ENCODE measurements around the gene LENG1. TPM values are rescaled to one million over a fixed set of nuclear protein-coding genes. Genes with fewer than 3 reads are reported as not detected.
A peak's percentile ranks its signal among the peaks of the same experiment; 100 is the strongest.

Gene LENG1
- total and polyA plus RNA-seq, 2 experiments from 2014 or later: 4.7 to 17.2 TPM

DNA sequence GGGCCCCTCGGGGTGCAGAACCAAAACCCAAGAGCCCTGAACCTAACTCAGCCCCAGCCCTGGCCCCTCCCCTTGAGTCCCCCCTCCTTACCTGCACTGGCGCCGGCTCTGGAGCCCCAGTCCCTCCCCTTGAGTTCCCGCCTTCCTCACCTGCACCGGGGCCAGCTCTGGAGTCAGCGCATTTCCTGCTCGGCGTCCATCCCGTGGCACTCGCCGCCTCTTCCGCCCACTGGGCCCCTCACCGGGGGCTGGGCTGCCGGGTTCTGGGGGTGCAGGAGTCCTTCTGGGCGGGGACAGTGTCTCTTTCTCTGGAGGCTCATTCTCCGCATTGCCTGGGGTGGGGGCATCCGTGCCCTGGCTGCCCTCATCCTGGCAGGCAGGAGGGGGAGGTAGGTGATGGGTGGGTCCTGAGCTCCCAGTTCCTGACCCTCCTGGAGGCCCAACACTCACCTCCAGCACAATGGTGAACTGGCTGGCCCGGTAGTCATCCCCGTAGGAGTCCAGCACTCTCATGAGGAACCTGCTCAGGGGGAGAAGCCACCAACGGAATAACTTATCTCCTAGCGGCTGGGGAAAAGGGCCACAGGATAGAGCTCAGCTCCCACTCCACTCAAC is 51.5 kb downstream of the LENG1 start:
- no peak; the same call in 2 of the 3 replicates for ATAC-seq
- H3K27ac Mint-ChIP-seq: no peak overlapping the region

More for the DNA sequence above, 51.5 kb downstream of the LENG1 start:
- H3K36me3 Mint-ChIP-seq (ENCODE audit: low read depth): peaks cover 57% of the 10 kb centered on the region
- H3K4me1 ChIP-seq (ENCODE audit: insufficient read depth): peaks cover 5% of the 10 kb centered on the region; the same call in 1 of the 2 replicates
- H3K36me3 ChIP-seq (ENCODE audit: insufficient read depth): peaks cover 12% of the 10 kb centered on the region
- H2AFZ ChIP-seq: no peak overlapping the region
- H3F3A ChIP-seq (replicated peaks; ENCODE audit: low read depth): peaks cover 3% of the 10 kb centered on the region; the same call in 1 of the 2 replicates
- no peaks in the 10 kb centered on the region; the same call in 2 of the 3 replicates for H3K9me3 Mint-ChIP-seq
- peaks cover 22% of the 10 kb centered on the region for H3K79me2 ChIP-seq (replicated peaks; ENCODE audit: insufficient read depth)
- TF ChIP-seq ZNF114 (CRISPR knock-in tag; IDR thresholded peaks at IDR 0.05) (no peak), CREB1 (CRISPR knock-in tag; IDR thresholded peaks at IDR 0.05; ENCODE audit: low read depth) (no peak), REST (IDR thresholded peaks at IDR 0.05; ENCODE audit: unreplicated experiment) (no peak), EZH2 (IDR thresholded peaks at IDR 0.05; ENCODE audit: low read depth, unreplicated experiment) (no peak), NANOG (IDR thresholded peaks at IDR 0.05; ENCODE audit: borderline replicate concordance) (no peak), EZH2phosphoT487 (IDR thresholded peaks at IDR 0.05; ENCODE audit: unreplicated experiment) (no peak), ZNF331 (CRISPR knock-in tag; IDR thresholded peaks at IDR 0.05; ENCODE audit: low read depth) (no peak), ZNF462 (CRISPR knock-in tag; IDR thresholded peaks at IDR 0.05) (no peak), CTCF (conservative IDR thresholded peaks at IDR 0.05; ENCODE audit: low read depth in 2 of 2) (no peak), STAT1 (IDR thresholded peaks at IDR 0.05; ENCODE audit: unreplicated experiment) (no peak), POLR2AphosphoS5 (IDR thresholded peaks at IDR 0.05; ENCODE audit: low read depth) (no peak), JUNB (IDR thresholded peaks at IDR 0.05; ENCODE audit: unreplicated experiment) (no peak)
- TF ChIP-seq, protein P1, sequence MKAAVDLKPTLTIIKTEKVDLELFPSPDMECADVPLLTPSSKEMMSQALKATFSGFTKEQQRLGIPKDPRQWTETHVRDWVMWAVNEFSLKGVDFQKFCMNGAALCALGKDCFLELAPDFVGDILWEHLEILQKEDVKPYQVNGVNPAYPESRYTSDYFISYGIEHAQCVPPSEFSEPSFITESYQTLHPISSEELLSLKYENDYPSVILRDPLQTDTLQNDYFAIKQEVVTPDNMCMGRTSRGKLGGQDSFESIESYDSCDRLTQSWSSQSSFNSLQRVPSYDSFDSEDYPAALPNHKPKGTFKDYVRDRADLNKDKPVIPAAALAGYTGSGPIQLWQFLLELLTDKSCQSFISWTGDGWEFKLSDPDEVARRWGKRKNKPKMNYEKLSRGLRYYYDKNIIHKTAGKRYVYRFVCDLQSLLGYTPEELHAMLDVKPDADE (IDR thresholded peaks at IDR 0.05): no peak
- no peak overlapping the region for H3K4me2 ChIP-seq
- H3K9me2 ChIP-seq (ENCODE audit: insufficient read depth): no peaks in the 10 kb centered on the region
- H4K20me1 ChIP-seq (replicated peaks; ENCODE audit: insufficient read depth): peaks cover 19% of the 10 kb centered on the region
- no peak overlapping the region for H3K4me3 ChIP-seq
- H3K27me3 Mint-ChIP-seq (ENCODE audit: insufficient read depth, low read depth, poor library complexity): peaks cover 17% of the 10 kb centered on the region
- DNase-seq (ENCODE audit: low spot score): peak; percentile 28
- H3K27me3 ChIP-seq (ENCODE audit: insufficient read depth): no peaks in the 10 kb centered on the region
- H3K4me3 Mint-ChIP-seq: no peak overlapping the region; the same call in 2 of the 3 replicates
- H3K4me1 Mint-ChIP-seq: peaks cover 4% of the 10 kb centered on the region; the same call in 1 of the 3 replicates
- H3K27ac ChIP-seq (ENCODE audit: low read depth): no peak overlapping the region

Data from GM23338 (cell line).